Right kidney (tissue), 9 donors: ENCODE measurements around the gene E4F1.

Experiments used
- DNase-seq: peaks from one replicate; pipeline ENCODE4 v3.0.0-alpha.2; 2016
- long read RNA-seq, 8 donors: transcript quantifications; one replicate each; lab custom pipeline, GENCODE V29; 2026

E4F1 gene
- long read RNA-seq, donor 1, transcript E4F1-201 (14 exons, 2,573 nt): major isoform, 5 of 5 reads
- long read RNA-seq, donor 1, partial matches to known transcripts: 0 of 5 reads
- long read RNA-seq, donor 1, other reads (novel, unspliced or antisense): 0 of 5 reads
- long read RNA-seq, donor 2, transcript E4F1-201 (14 exons, 2,573 nt): major isoform, 6 of 6 reads
- long read RNA-seq, donor 2, partial matches to known transcripts: 0 of 6 reads
- long read RNA-seq, donor 2, other reads (novel, unspliced or antisense): 0 of 6 reads
- long read RNA-seq, donor 3, partial matches to known transcripts: 0 of 2 reads
- long read RNA-seq, donor 3, other reads (novel, unspliced or antisense): 0 of 2 reads
- long read RNA-seq, donor 4, partial matches to known transcripts: 0 of 4 reads
- long read RNA-seq, donor 4, other reads (novel, unspliced or antisense): 0 of 4 reads
- long read RNA-seq, donor 5, transcript E4F1-201 (14 exons, 2,573 nt): major isoform, 5 of 5 reads
- long read RNA-seq, donor 5, partial matches to known transcripts: 0 of 5 reads
- long read RNA-seq, donor 5, other reads (novel, unspliced or antisense): 0 of 5 reads
- long read RNA-seq, donor 6, partial matches to known transcripts: 0 of 2 reads
- long read RNA-seq, donor 6, other reads (novel, unspliced or antisense): 0 of 2 reads
- long read RNA-seq, donor 7: 0 reads
- long read RNA-seq, donor 8, transcript E4F1-201 (14 exons, 2,573 nt): major isoform, 5 of 5 reads
- long read RNA-seq, donor 8, partial matches to known transcripts: 0 of 5 reads
- long read RNA-seq, donor 8, other reads (novel, unspliced or antisense): 0 of 5 reads

DNA sequence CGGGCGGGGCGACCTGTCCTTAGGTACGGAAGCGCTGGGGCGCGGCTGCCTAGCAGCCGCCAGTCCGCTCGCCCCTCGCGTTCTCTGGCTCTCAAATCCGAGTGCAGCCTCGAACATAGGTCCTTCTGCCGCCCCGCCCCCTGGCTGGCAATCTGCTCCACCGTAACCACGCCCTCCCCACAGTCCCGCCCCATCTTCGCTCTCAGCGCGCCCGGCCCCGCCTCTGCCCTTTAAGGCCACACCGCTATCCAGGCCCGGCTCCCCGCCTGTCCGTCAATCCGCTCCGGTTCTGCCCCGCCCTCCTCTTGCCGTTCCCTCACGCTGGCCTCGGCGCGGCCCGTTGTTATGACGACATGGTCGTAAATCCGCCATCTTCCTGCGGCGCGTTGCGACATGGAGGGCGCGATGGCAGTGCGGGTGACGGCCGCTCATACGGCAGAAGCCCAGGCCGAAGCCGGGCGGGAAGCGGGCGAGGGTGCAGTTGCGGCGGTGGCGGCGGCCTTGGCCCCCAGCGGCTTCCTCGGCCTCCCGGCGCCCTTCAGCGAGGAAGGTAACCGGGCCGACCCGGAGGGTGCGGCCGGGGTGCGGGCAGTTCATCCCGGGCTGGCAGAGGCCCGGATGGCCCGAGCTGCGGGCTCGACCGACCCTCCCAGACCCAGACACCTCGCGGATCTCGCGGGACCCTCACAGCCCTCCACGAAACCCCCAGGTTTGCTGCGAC is at the start of gene E4F1:
TSS of gene E4F1 (plus strand) at position 371 of the 721 bp plus-strand sequence. CDS start at position 394, 23 bp downstream.
- peak; percentile 92 for DNase-seq

DNA sequence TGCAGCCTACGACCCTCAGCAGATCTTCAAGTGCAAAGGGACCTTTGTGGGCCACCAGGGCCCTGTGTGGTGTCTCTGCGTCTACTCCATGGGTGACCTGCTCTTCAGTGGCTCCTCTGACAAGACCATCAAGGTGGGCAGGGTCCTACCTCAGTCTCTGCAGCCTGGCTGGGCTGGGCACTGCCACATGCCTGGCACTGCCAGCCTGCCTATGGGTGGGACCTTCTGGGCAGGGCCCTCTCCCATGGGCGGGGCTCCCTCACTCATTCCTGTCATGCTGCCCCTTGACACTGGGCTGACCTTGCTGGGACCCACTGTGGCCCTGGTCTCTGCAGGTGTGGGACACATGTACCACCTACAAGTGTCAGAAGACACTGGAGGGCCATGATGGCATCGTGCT is 49.5 kb upstream of the E4F1 start:
- no peak for DNase-seq

DNA sequence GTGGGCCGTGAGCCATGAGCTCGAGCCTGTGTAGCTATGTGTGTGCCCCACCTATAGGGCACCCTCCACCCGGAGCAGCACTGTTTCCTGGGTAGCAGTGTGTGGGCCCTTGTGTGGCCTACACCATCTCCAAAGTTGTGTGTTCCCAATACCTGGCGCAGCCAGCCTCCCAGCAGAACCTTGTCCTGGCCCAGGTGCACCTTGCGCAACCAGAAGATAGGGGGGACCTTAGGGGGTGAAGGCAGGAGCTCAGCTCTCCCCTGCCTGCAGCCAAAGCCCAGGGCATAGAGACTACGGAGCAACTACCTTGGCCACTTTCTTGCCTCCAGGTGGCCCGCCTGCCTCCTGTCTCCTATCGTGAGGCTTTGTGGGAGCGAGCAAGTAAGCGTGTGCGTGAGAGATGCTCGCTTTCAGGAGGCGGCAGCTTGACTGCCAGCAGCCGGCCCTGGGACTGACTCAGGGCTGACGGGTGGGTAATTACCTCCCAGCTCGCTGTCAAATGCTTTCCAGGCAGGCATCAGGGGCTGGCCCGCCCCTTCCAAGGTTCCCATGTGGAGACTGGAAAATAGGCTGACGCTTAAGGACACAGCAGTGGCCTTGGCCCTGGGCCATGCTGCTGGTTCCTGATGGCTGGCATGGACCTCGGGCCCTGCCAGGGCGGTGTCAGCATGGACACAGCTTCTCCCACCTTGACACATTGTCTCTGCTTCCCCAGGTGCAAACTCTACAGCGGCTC is 48.8 kb upstream of the E4F1 start:
- no peak for DNase-seq

GRCh38 chr16:2175454-2175853 is 47.9 kb upstream of the E4F1 start:
- DNase-seq: no peak

- no peak for DNase-seq
Observed at GRCh38 chr16:2176047-2176446, 47.3 kb upstream of the E4F1 start.

DNA sequence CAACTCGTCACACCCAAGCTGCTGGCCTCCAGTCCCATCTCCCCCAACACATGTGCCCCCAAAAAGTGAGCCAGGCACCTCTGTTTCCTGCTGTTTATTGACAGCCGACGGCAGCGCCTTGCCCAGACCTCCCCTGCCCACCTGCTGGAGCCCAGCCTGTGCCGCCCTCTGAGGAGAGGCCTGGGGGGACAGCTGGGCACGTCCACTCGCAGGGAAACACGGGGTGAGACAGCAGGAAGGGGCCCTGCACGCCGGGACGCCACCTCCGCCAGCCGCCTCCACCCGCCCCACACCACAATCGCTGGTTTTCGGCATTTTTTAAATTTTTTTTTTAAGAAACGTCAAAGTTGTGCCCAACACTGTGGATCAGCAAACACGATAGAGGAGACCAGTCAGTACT is 46.3 kb upstream of the E4F1 start:
- DNase-seq: no peak

- no peak for DNase-seq
Observed at GRCh38 chr16:2177561-2177960, 45.8 kb upstream of the E4F1 start.

GRCh38 chr16:2178321-2179106 is 44.9 kb upstream of the E4F1 start:
- no peak for DNase-seq

GRCh38 chr16:2179107-2179501 is 44.3 kb upstream of the E4F1 start:
- no peak for DNase-seq

- DNase-seq: no peak
Observed at GRCh38 chr16:2179576-2179975, 43.8 kb upstream of the E4F1 start.

DNA sequence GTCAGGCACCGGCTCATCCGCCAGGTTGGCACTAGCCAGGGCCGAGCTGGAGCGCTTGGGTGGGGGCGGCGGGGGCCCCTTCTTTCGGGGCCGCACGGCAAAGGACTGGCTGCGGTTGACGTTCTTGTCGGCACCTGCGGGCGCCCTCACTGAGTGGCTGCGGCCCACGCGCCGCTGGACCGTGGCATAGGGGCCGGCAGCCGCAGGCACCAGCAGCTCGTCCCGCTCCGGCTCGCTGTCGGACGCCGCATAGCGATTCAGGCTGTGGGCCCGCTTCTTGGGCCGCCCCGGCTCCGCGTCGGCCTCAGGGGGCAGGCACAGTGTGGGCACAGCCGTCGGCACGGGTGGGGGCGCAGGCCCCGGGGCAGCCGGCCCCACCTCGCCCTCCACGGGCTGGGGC is 42.9 kb upstream of the E4F1 start:
- no peak for DNase-seq

DNA sequence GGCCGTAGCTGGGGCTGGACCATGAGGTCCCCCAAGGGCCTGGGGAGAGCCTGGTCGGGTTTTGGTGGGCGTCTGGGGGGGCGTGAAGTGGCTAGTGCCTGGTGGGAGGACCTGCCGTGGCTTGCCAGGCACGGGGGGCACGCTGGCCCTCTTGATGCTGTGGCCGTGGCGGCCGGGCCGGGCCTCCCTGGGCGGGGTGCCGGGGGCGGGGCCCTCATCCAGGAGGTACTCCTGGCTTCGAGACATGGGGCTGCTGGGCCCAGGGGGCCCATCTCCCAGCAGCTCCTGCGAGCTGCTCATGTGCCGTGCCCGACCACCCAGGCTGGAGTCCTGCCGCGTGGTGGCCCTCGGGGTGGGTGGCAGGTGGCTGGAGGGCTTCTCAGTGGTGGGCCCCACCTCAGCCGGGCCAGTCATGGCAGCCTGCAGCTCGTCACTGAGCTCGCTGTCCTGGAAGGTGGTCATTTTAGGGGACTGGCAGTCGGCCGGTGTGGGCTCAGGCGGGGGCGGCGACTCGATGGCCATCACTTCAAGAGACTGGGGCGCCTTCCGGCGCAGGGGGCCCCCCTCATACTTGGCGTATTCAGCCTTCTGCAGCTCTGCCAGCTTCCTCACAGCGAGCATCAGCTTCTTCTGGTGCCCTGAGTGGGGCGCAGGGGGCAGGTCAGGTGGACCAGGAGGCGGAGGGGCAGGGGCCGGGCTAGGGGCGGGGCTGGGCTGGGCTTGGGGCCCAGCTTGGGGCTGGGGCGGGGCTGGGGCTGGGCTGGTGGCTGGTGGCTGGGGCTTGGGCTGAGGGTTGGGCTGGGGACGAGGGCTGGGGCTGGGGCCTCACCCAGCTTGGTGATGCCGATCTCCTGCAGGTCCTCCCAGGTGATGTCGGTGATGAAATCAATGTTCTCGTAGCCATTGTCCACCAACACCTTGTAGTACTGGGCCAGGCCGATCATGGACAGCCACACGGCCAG is 42.1 kb upstream of the E4F1 start:
- no peak for DNase-seq

DNA sequence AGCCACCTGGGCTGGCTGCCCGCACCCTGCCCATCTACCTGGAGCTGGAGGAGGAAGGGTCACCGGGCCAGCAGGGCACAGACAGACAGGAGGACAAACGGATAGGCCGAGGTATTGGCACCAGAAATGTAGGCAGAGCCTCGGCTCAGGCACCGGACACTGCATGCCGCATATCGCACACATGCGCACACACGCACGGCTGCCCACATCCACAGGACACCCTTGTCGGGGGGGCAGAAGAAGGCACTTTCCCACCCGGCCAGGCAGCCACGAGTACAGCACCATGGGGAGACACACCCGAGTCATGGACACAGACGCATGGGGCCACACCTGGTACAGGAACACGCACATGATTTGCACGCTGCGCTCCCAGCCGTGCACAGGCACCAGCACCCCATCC is 41.4 kb upstream of the E4F1 start:
- DNase-seq: no peak

- no peak for DNase-seq
Observed at GRCh38 chr16:2183671-2184070, 39.7 kb upstream of the E4F1 start.

- DNase-seq: no peak
Observed at GRCh38 chr16:2184346-2184745, 39.0 kb upstream of the E4F1 start.

- DNase-seq: no peak
Observed at GRCh38 chr16:2184962-2185361, 38.4 kb upstream of the E4F1 start.

DNA sequence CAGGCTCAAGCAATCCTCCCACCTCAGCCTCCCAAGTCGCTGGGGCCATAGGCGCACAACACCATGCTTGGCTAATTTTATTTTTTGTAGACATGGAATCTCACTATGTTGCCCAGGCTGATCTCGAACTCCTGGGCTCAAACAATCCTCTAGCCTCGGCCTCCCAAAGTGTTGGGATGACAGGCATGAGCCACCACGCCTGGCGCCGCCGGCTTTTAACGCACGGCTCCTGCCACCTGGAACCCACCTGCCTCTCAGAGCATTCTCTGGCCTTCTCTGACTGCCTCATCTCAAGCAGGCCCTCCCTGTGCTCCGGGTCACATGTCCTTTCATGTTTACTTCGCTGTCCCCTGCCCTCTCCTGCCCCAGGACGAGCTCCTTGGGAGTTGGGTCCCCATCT is 37.3 kb upstream of the E4F1 start:
- DNase-seq: no peak

GRCh38 chr16:2186505-2186904 is 36.9 kb upstream of the E4F1 start:
- DNase-seq: no peak

GRCh38 chr16:2187212-2187611 is 36.2 kb upstream of the E4F1 start:
- no peak for DNase-seq

DNA sequence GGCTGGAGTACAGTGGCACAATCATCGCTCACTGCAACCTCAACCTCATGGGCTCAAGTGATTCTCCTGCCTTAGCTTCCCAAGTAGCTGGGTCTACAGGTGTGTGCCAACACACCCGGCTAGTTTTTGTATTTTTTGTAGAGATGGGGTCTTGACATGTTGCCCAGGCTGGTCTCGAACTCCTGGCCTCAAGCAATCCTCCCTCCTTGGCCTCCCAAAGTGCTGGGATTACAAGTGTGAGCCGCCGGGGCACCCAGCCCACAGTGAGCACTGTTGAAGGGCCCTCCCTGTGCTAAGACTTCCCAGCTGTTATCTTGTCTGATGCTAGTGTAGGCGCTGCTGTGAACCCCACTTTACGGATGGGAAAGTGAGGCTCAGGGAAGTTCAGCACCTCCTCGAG is 35.0 kb upstream of the E4F1 start:
- DNase-seq: no peak
